ENCODE data around the gene RNPS1. TPM values are rescaled to one million over a fixed set of nuclear protein-coding genes. Genes with fewer than 3 reads are reported as not detected.

RNPS1 gene
- total and polyA plus RNA-seq, 2 experiments from 2014 or later = 220 to 319 TPM

GRCh38 chr16:2216330-2216729, 51.6 kb downstream of the RNPS1 start:
- no peak for DNase-seq (ENCODE audit: low read depth in 1 of 2, low spot score in 1 of 2)
- no peak for TF ChIP-seq CTCF (IDR thresholded peaks at IDR 0.05; ENCODE audit: low read depth, low read length)
- peaks cover 7% of the 10 kb centered on the region for H3K4me1 ChIP-seq (ENCODE audit: low read depth)
- no peaks in the 10 kb centered on the region for H3K36me3 ChIP-seq
- no peaks in the 10 kb centered on the region for H3K27me3 ChIP-seq
- H3K27ac ChIP-seq = no peak overlapping the region
- no peaks in the 10 kb centered on the region for H3K9me3 ChIP-seq (ENCODE audit: low read depth)
- no peak overlapping the region for H3K4me3 ChIP-seq

- no peak for TF ChIP-seq CTCF (IDR thresholded peaks at IDR 0.05; ENCODE audit: low read depth, low read length)
- H3K27ac ChIP-seq = peak within 1 kb of the TSS; percentile 93
- H3K27me3 ChIP-seq = no peaks in the 10 kb centered on the region
- H3K36me3 ChIP-seq = no peaks in the 10 kb centered on the region
- peak within 1 kb of the TSS; percentile 94 for H3K4me3 ChIP-seq
- H3K4me1 ChIP-seq (ENCODE audit: low read depth) = peaks cover 22% of the 10 kb centered on the region
- DNase-seq (ENCODE audit: low read depth in 1 of 2, low spot score in 1 of 2) = no peak
- H3K9me3 ChIP-seq (ENCODE audit: low read depth) = no peaks in the 10 kb centered on the region
Measured at GRCh38 chr16:2214719-2214968, 53.3 kb downstream of the RNPS1 start, which contains the start of gene PGP. PGP (minus strand) TSS chr16:2214840; CDS start chr16:2214777, 63 bp downstream.

GRCh38 chr16:2213817-2214718, 53.9 kb downstream of the RNPS1 start:
- H3K27me3 ChIP-seq = no peaks in the 10 kb centered on the region
- DNase-seq (ENCODE audit: low read depth in 1 of 2, low spot score in 1 of 2) = peak in 1 of 2 donors; percentile 18
- H3K36me3 ChIP-seq = peaks cover 5% of the 10 kb centered on the region
- peaks cover 22% of the 10 kb centered on the region for H3K4me1 ChIP-seq (ENCODE audit: low read depth)
- no peaks in the 10 kb centered on the region for H3K9me3 ChIP-seq (ENCODE audit: low read depth)
- peak overlapping the region; percentile 94 for H3K4me3 ChIP-seq
- H3K27ac ChIP-seq = peak overlapping the region; percentile 93
- no peak for TF ChIP-seq CTCF (IDR thresholded peaks at IDR 0.05; ENCODE audit: low read depth, low read length)

- H3K4me3 ChIP-seq = peak overlapping the region; percentile 94
- H3K9me3 ChIP-seq (ENCODE audit: low read depth) = no peaks in the 10 kb centered on the region
- peak overlapping the region; percentile 81 for H3K27ac ChIP-seq
- peaks cover 5% of the 10 kb centered on the region for H3K36me3 ChIP-seq
- no peaks in the 10 kb centered on the region for H3K27me3 ChIP-seq
- no peak for TF ChIP-seq CTCF (IDR thresholded peaks at IDR 0.05; ENCODE audit: low read depth, low read length)
- no peak for DNase-seq (ENCODE audit: low read depth in 1 of 2, low spot score in 1 of 2)
- H3K4me1 ChIP-seq (ENCODE audit: low read depth) = peaks cover 22% of the 10 kb centered on the region
Measured at GRCh38 chr16:2212362-2213324, 55.3 kb downstream of the RNPS1 start.

- Histone ChIP-seq H3K4me1 (ENCODE audit: low read depth) (peaks cover 22% of the 10 kb centered on the region), H3K27ac (peak overlapping the region; percentile 81)
Measured at GRCh38 chr16:2211923-2212347, 56.0 kb downstream of the RNPS1 start.

More at GRCh38 chr16:2211923-2212347, 56.0 kb downstream of the RNPS1 start:
- no peak for DNase-seq (ENCODE audit: low read depth in 1 of 2, low spot score in 1 of 2)
- peaks cover 5% of the 10 kb centered on the region for H3K36me3 ChIP-seq
- H3K9me3 ChIP-seq (ENCODE audit: low read depth) = no peaks in the 10 kb centered on the region
- H3K4me3 ChIP-seq = no peak overlapping the region
- H3K27me3 ChIP-seq = no peaks in the 10 kb centered on the region
- no peak for TF ChIP-seq CTCF (IDR thresholded peaks at IDR 0.05; ENCODE audit: low read depth, low read length)

Data from cardiac muscle cell (in vitro differentiated cells and primary cell).